ENCODE data around the gene TRABD2B.

DNA sequence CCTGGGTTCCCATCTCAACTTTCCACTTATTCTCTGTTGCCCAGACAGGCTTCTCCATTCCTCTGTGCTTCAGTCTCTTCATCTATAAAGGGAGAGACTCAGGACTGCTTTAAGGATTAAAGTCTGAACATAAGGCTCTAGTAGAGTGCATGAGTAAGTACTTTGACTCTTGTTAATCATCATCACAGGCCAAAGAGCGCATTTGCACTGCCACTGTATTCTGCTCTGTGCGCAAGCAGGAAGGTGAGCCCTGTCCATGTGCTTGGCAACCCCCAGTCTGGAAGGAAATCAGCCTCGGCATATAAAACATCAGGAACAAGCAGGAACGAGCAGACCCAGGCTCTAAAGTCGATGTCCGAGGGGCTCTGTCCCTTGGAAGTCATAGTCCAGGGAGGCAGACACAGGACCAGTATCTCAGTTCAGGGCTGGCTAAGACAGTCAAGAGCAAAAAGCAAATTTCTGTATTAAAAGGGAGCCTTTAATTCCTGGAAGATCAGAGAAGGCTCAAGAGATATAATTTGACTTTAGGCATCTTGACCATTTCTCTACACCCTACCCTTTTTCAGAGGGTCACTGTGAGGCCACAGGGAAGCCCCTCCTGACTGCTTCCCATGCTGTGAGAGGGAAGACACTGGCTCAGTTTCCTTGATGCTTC, 131.2 kb downstream of the TRABD2B start:
- TF ChIP-seq, protein P1, sequence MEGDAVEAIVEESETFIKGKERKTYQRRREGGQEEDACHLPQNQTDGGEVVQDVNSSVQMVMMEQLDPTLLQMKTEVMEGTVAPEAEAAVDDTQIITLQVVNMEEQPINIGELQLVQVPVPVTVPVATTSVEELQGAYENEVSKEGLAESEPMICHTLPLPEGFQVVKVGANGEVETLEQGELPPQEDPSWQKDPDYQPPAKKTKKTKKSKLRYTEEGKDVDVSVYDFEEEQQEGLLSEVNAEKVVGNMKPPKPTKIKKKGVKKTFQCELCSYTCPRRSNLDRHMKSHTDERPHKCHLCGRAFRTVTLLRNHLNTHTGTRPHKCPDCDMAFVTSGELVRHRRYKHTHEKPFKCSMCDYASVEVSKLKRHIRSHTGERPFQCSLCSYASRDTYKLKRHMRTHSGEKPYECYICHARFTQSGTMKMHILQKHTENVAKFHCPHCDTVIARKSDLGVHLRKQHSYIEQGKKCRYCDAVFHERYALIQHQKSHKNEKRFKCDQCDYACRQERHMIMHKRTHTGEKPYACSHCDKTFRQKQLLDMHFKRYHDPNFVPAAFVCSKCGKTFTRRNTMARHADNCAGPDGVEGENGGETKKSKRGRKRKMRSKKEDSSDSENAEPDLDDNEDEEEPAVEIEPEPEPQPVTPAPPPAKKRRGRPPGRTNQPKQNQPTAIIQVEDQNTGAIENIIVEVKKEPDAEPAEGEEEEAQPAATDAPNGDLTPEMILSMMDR (conservative IDR thresholded peaks at IDR 0.05; ENCODE audit: low read depth, low read length): no peak
- no peak for TF ChIP-seq EZH2 (IDR thresholded peaks at IDR 0.05; ENCODE audit: borderline replicate concordance, low read depth, low read length, poor library complexity, severe bottlenecking)

Data from A673 (cell line).